GM12892 (cell line): ENCODE measurements around the gene COX18.

Source experiments
- POLR2A ChIP-seq: IDR thresholded peaks from 2 replicates; pipeline ENCODE4 v1.6.1; 2011; ENCODE audit warnings: low read depth, low read length, control low read depth
- POLR2AphosphoS5 ChIP-seq: IDR thresholded peaks from 2 replicates; pipeline ENCODE4 v1.6.1; 2011; ENCODE audit warnings: low read depth, low read length, control low read depth

GRCh38 chr4:73090738-73091137, 21.2 kb upstream of the COX18 start:
- TF ChIP-seq POLR2AphosphoS5: no peak
- no peak for TF ChIP-seq POLR2A
